Mesenchymal stem cell (in vitro differentiated cells and primary cell): Measurements from ENCODE around the gene TMEM238.
A peak's percentile ranks its signal among the peaks of the same experiment; 100 is the strongest.

ENCODE experiments used
- DNase-seq: peaks from one replicate; pipeline ENCODE4 v3.0.0-alpha.2; 2013
- H2AFZ ChIP-seq: one replicate; pipeline ENCODE4 v1.6.1; 2013; ENCODE audit warnings: low read depth, mild to moderate bottlenecking, control low read depth, inconsistent platforms, low read length, moderate library complexity
- H2AK5ac ChIP-seq: 2 replicates; pipeline ENCODE4 v1.6.1; 2013; ENCODE audit warnings: low read length, moderate library complexity, mild to moderate bottlenecking, inconsistent platforms; ENCODE audit not compliant: severe bottlenecking
- H2BK120ac ChIP-seq: one replicate; pipeline ENCODE4 v1.6.1; 2013; ENCODE audit warnings: low read depth, mild to moderate bottlenecking, inconsistent platforms, low read length, moderate library complexity
- H2BK12ac ChIP-seq, 2 experiments: one replicate each; pipeline ENCODE4 v1.6.1; 2013; ENCODE audit warnings: inconsistent platforms in 2 of 2, low read length in 2 of 2, mild to moderate bottlenecking in 2 of 2, moderate library complexity in 2 of 2, control low read depth in 1 of 2
- H2BK15ac ChIP-seq: one replicate; pipeline ENCODE4 v1.6.1; 2013; ENCODE audit warnings: mild to moderate bottlenecking, low read depth, inconsistent platforms; ENCODE audit not compliant: poor library complexity, severe bottlenecking
- H2BK5ac ChIP-seq: 2 replicates; pipeline ENCODE4 v1.6.1; 2013; ENCODE audit warnings: low read depth, mild to moderate bottlenecking, low read length, control low read depth, inconsistent platforms; ENCODE audit not compliant: poor library complexity, severe bottlenecking
- H3K14ac ChIP-seq, 2 experiments: one replicate each; pipeline ENCODE4 v1.6.1; 2013; ENCODE audit warnings: inconsistent platforms in 2 of 2, low read length in 2 of 2, control low read depth in 1 of 2, mild to moderate bottlenecking in 1 of 2, moderate library complexity in 1 of 2
- H3K18ac ChIP-seq, 2 experiments: one replicate each; pipeline ENCODE4 v1.6.1; 2013; ENCODE audit warnings: inconsistent platforms in 2 of 2, low read length in 2 of 2, control low read depth in 1 of 2, low read depth in 1 of 2, mild to moderate bottlenecking in 1 of 2
- H3K23ac ChIP-seq, 2 experiments: one replicate each; pipeline ENCODE4 v1.6.1; 2013; ENCODE audit warnings: inconsistent platforms in 2 of 2, low read length in 2 of 2, mild to moderate bottlenecking in 2 of 2, moderate library complexity in 2 of 2, control low read depth in 1 of 2
- H3K27ac ChIP-seq: 2 replicates; pipeline ENCODE4 v1.5.1; 2013; ENCODE audit warnings: mild to moderate bottlenecking, moderate library complexity, low read length, control low read depth, inconsistent platforms; ENCODE audit not compliant: poor library complexity, severe bottlenecking
- H3K27me3 ChIP-seq, 2 experiments: 2 replicates each; pipeline versions ENCODE4 v1.6.1 to v1.7.0; 2013; ENCODE audit warnings: low read length in 2 of 2, mild to moderate bottlenecking in 2 of 2, moderate library complexity in 2 of 2, control low read depth in 1 of 2, inconsistent platforms in 1 of 2; ENCODE audit not compliant: control insufficient read depth in 1 of 2, insufficient read depth in 1 of 2
- H3K36me3 ChIP-seq, 2 experiments: 2 replicates each; pipeline versions ENCODE4 v1.6.1 to v1.7.0; 2013; ENCODE audit warnings: low read length in 2 of 2, control low read depth in 1 of 2, inconsistent platforms in 1 of 2, low read depth in 1 of 2, mild to moderate bottlenecking in 1 of 2; ENCODE audit not compliant: insufficient read depth in 2 of 2, control insufficient read depth in 1 of 2
- H3K4ac ChIP-seq, 2 experiments: one replicate each; pipeline ENCODE4 v1.6.1; 2013; ENCODE audit warnings: inconsistent platforms in 2 of 2, low read length in 2 of 2, mild to moderate bottlenecking in 2 of 2, moderate library complexity in 2 of 2, control low read depth in 1 of 2, low read depth in 1 of 2
- H3K4me1 ChIP-seq: 2 replicates; pipeline ENCODE4 v1.6.1; 2013; ENCODE audit warnings: low read depth, low read length, control low read depth; ENCODE audit not compliant: control insufficient read depth, insufficient read depth
- H3K4me2 ChIP-seq: 2 replicates; pipeline ENCODE4 v1.6.1; 2013; ENCODE audit warnings: low read length, mild to moderate bottlenecking, inconsistent platforms; ENCODE audit not compliant: poor library complexity, severe bottlenecking
- H3K4me3 ChIP-seq, 2 experiments: 2 replicates each; pipeline versions ENCODE4 v1.5.1 to v1.7.0; 2013; ENCODE audit warnings: low read length in 2 of 2, mild to moderate bottlenecking in 2 of 2, control low read depth in 1 of 2, low read depth in 1 of 2; ENCODE audit not compliant: insufficient read depth in 1 of 2
- H3K79me1 ChIP-seq: replicated peaks from 2 replicates; pipeline ENCODE4 v1.6.1; 2013; ENCODE audit warnings: mild to moderate bottlenecking, control low read depth, low read length, inconsistent platforms; ENCODE audit not compliant: poor library complexity, severe bottlenecking
- H3K9ac ChIP-seq: 2 replicates; pipeline ENCODE4 v1.7.0; 2013; ENCODE audit warnings: mild to moderate bottlenecking, low read length, moderate library complexity
- H3K9me3 ChIP-seq: 2 replicates; pipeline ENCODE4 v1.7.0; 2013; ENCODE audit warnings: mild to moderate bottlenecking, low read length; ENCODE audit not compliant: control insufficient read depth
- H4K8ac ChIP-seq: one replicate; pipeline ENCODE4 v1.6.1; 2013; ENCODE audit warnings: inconsistent platforms, mild to moderate bottlenecking, low read length, moderate library complexity
- H4K91ac ChIP-seq: one replicate; pipeline ENCODE4 v1.6.1; 2013; ENCODE audit warnings: mild to moderate bottlenecking, low read length, inconsistent platforms
- WGBS: methylation state at CpG from one replicate; pipeline ENCODE4 v1.1.7; 2013; ENCODE audit warnings: mixed read lengths; 5-methylcytosine and 5-hydroxymethylcytosine counted together

The TMEM238 gene

GRCh38 chr19:55406826-55407549, 22.9 kb upstream of the TMEM238 start:
- WGBS, result 22% methylated on average over 24 of the region's 35 CpGs
- no peaks in the 10 kb centered on the region for H3K27me3 ChIP-seq

GRCh38 chr19:55406091-55406825, 22.2 kb upstream of the TMEM238 start:
- peak overlapping the region in 1 of 2 experiments; percentile 83 for H3K4me3 ChIP-seq
- no peak overlapping the region for H3K18ac ChIP-seq
- no peak overlapping the region for H3K14ac ChIP-seq
- no peak overlapping the region for H2BK120ac ChIP-seq
- H2AK5ac ChIP-seq, result no peak overlapping the region
- DNase-seq, result no peak
- H3K4ac ChIP-seq, result no peak overlapping the region
- H3K27ac ChIP-seq, result no peak overlapping the region
- peaks cover 40 to 45% of the 10 kb centered on the region in 2 experiments for H3K36me3 ChIP-seq
- H4K8ac ChIP-seq, result no peak overlapping the region
- H3K27me3 ChIP-seq, result no peaks in the 10 kb centered on the region
- peaks cover 19% of the 10 kb centered on the region for H3K4me1 ChIP-seq
- H2BK15ac ChIP-seq, result no peak overlapping the region
- H3K9me3 ChIP-seq, result no peaks in the 10 kb centered on the region
- no peak overlapping the region for H4K91ac ChIP-seq
- peak overlapping the region; percentile 95 for H3K9ac ChIP-seq
- no peak overlapping the region for H2BK5ac ChIP-seq
- WGBS, result 85% methylated on average over 14 of the region's 14 CpGs
- H3K4me2 ChIP-seq, result peak overlapping the region; percentile 85
- no peak overlapping the region for H2AFZ ChIP-seq
- H2BK12ac ChIP-seq, result no peak overlapping the region
- peaks cover 9% of the 10 kb centered on the region for H3K79me1 ChIP-seq
- H3K23ac ChIP-seq, result no peak overlapping the region

More at GRCh38 chr19:55406826-55407549, 22.9 kb upstream of the TMEM238 start:
- no peak overlapping the region for H2BK12ac ChIP-seq
- H3K18ac ChIP-seq, result peak overlapping the region; percentile 71 to 79
- peaks cover 5% of the 10 kb centered on the region for H3K79me1 ChIP-seq
- peak overlapping the region; percentile 61 for H2BK120ac ChIP-seq
- H2BK5ac ChIP-seq, result peak overlapping the region; percentile 90
- H4K91ac ChIP-seq, result no peak overlapping the region
- no peak overlapping the region for H2AFZ ChIP-seq
- peak overlapping the region; percentile 95 for H3K9ac ChIP-seq
- DNase-seq, result peak; percentile 37
- H3K14ac ChIP-seq, result peak overlapping the region in 1 of 2 experiments; percentile 26
- H2AK5ac ChIP-seq, result no peak overlapping the region
- H3K4me2 ChIP-seq, result peak overlapping the region; percentile 85
- no peak overlapping the region for H2BK15ac ChIP-seq
- no peak overlapping the region for H4K8ac ChIP-seq
- peaks cover 33 to 41% of the 10 kb centered on the region in 2 experiments for H3K36me3 ChIP-seq
- peak overlapping the region in 1 of 2 experiments; percentile 85 for H3K23ac ChIP-seq
- H3K4me3 ChIP-seq, result peak overlapping the region; percentile 83 to 90
- H3K27ac ChIP-seq, result peak overlapping the region; percentile 56
- H3K4me1 ChIP-seq, result peaks cover 19% of the 10 kb centered on the region
- no peak overlapping the region for H3K4ac ChIP-seq
- no peaks in the 10 kb centered on the region for H3K9me3 ChIP-seq

- H3K9ac ChIP-seq, result peak overlapping the region; percentile 95
- H2BK5ac ChIP-seq, result no peak overlapping the region
- peaks cover 47 to 49% of the 10 kb centered on the region in 2 experiments for H3K36me3 ChIP-seq
- 93% methylated on average over 5 of the region's 5 CpGs for WGBS
- no peak overlapping the region for H2AK5ac ChIP-seq
- H3K4me2 ChIP-seq, result no peak overlapping the region
- H2BK12ac ChIP-seq, result no peak overlapping the region
- H3K4me1 ChIP-seq, result peaks cover 19% of the 10 kb centered on the region
- H3K14ac ChIP-seq, result no peak overlapping the region
- no peak overlapping the region for H2BK120ac ChIP-seq
- H3K9me3 ChIP-seq, result no peaks in the 10 kb centered on the region
- peaks cover 9% of the 10 kb centered on the region for H3K79me1 ChIP-seq
- H4K8ac ChIP-seq, result no peak overlapping the region
- no peak overlapping the region for H3K18ac ChIP-seq
- no peak overlapping the region for H3K23ac ChIP-seq
- H2AFZ ChIP-seq, result no peak overlapping the region
- no peak overlapping the region for H3K4ac ChIP-seq
- no peak overlapping the region for H3K27ac ChIP-seq
- no peak overlapping the region for H2BK15ac ChIP-seq
- H3K27me3 ChIP-seq, result no peaks in the 10 kb centered on the region
- H4K91ac ChIP-seq, result no peak overlapping the region
- no peak for DNase-seq
- peak overlapping the region in 1 of 2 experiments; percentile 83 for H3K4me3 ChIP-seq
These were observed 21.5 kb upstream of the TMEM238 start for GRCh38 chr19:55405638-55406037.

- Histone ChIP-seq H3K4me3 (no peak overlapping the region), H2AK5ac (no peak overlapping the region), H3K4me2 (no peak overlapping the region), H4K91ac (no peak overlapping the region), H3K14ac (no peak overlapping the region), H2AFZ (no peak overlapping the region), H3K9ac (no peak overlapping the region), H3K4ac (no peak overlapping the region), H3K79me1 (peaks cover 9% of the 10 kb centered on the region), H3K4me1 (peaks cover 17% of the 10 kb centered on the region), H4K8ac (no peak overlapping the region), H2BK15ac (no peak overlapping the region), H2BK120ac (no peak overlapping the region), H3K27me3 (no peaks in the 10 kb centered on the region), H2BK12ac (no peak overlapping the region), H3K9me3 (no peaks in the 10 kb centered on the region), H2BK5ac (no peak overlapping the region), H3K18ac (no peak overlapping the region), H3K27ac (no peak overlapping the region), H3K36me3 (peaks cover 50 to 61% of the 10 kb centered on the region in 2 experiments), H3K23ac (no peak overlapping the region)
- DNase-seq, result no peak
- 100% methylated on average over 1 of the region's 2 CpGs for WGBS
These were observed 18.4 kb upstream of the TMEM238 start for GRCh38 chr19:55402509-55402908.
